Right cardiac atrium (tissue), 5 donors: ENCODE data around the gene ANXA2. TPM values are rescaled to one million over a fixed set of nuclear protein-coding genes. Genes with fewer than 3 reads are reported as not detected.

Experiments used
- ATAC-seq, 2 donors: fragments of 200-7000 bp; cut with Tn5 transposase; one replicate each; pipeline versions ENCODE4 v1.8.0 to v1.9.1; 2020; ENCODE audit warnings: moderate library complexity in 2 of 2, mild to moderate bottlenecking in 1 of 2
- DNase-seq, 3 donors: peaks; one replicate each; pipeline ENCODE4 v3.0.0-alpha.2; 2020
- H3K27ac ChIP-seq: one replicate; pipeline ENCODE4 v1.5.1; 2013; ENCODE audit warnings: mild to moderate bottlenecking, low read length, control low read depth, moderate library complexity
- H3K27me3 ChIP-seq: one replicate; pipeline ENCODE4 v1.6.1; 2013; ENCODE audit not compliant: control insufficient read depth, insufficient read depth
- H3K4me1 ChIP-seq: one replicate; pipeline ENCODE4 v1.6.1; 2013; ENCODE audit warnings: low read length; ENCODE audit not compliant: control insufficient read depth, insufficient read depth
- H3K4me3 ChIP-seq: one replicate; pipeline ENCODE4 v1.5.1; 2013; ENCODE audit warnings: low read length, control low read depth
- H3K9me3 ChIP-seq: one replicate; pipeline ENCODE4 v1.6.1; 2013; ENCODE audit warnings: low read length; ENCODE audit not compliant: control insufficient read depth
- WGBS: extraction: QIAGEN DNeasy Blood & Tissue Kit; methylation state at CpG from one replicate; pipeline ENCODE4 v1.1.7; 2013; 5-methylcytosine and 5-hydroxymethylcytosine counted together
- intact Hi-C, 4 donors: fragments of 100-400 bp; cut with DNase I; formaldehyde crosslinking; loops; one replicate each; pipeline versions ENCODE4 v1.11.0 to v1.14.0; 2022 to 2023
- polyA plus RNA-seq: library from polyadenylated mRNA; stranded (reverse); fragments of 200-250 nt; gene quantifications from one replicate; pipeline ENCODE4 v1.2.3, GENCODE V29; 2013
- total RNA-seq, 4 donors: library from RNA; stranded (reverse); fragmentation: NEBNext Ultra II Directional; extraction: Animal tissue kit (Norgen Biotek cat#: 25700); gene quantifications; one replicate each; pipeline ENCODE4 v1.2.1, GENCODE V29; 2021
- donor health status: healthy with polysubstance abuse.
- donor health status: DM: no; HTN: yes; CAD: no.
- donor health status: DM: no; HTN: no; CAD: no.
- donor health status: DM: no; HTN: yes; CAD: no; lungs with severe emphysema.
- donor health status: DM: yes; HTN: yes; CAD: no.

Gene ANXA2
- total and polyA plus RNA-seq, 5 donors, result 126 to 293 (median 240) TPM

DNA sequence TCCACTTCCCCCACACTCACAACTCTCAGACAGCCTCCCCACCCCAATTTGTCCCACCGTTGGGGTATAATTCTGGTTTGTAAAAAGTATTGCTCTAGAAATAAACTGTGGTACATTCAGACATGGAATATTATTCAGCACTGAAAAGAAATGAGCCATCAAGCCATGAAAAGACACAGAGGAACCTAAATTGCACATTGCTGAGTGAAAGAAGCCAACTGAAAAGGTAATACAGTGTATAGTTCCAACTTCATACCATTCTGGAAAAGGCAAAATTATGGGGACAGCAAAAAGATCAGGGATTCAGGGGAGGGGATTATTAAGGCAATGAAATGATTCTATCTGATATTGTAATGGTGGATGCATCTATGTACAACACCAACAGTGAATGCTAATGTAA is 10.5 kb downstream of the ANXA2 start:
- ATAC-seq, result no peak
- no peaks in the 10 kb centered on the region for H3K27me3 ChIP-seq
- H3K27ac ChIP-seq, result no peak overlapping the region
- DNase-seq, result no peak
- intact Hi-C loops, result no loop called here
- H3K9me3 ChIP-seq, result no peaks in the 10 kb centered on the region
- WGBS, result 90% methylated on average over 1 of the region's 1 CpG
- H3K4me1 ChIP-seq, result peaks cover 20% of the 10 kb centered on the region
- no peak overlapping the region for H3K4me3 ChIP-seq

DNA sequence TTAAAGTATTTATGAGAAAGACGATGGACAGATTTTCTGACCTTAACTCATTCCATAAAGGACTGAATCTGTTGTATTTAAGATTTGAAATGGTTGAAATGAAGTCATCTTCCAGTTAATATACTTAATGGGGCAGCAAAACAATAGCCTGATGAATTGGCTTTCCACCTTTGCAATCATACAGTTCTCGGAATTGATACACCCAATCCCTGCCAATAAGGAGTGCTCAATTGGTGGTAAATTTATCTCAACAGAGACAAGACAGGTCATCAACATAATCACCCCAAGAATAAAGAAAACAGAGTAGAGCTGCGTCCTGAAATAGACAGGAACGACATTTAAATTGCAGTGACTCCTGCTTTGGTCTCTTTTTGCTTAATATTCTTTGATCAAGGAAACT is 11.2 kb downstream of the ANXA2 start:
- no peak for ATAC-seq
- 78% methylated on average over 4 of the region's 4 CpGs for WGBS
- intact Hi-C loops, result no loop called here

DNA sequence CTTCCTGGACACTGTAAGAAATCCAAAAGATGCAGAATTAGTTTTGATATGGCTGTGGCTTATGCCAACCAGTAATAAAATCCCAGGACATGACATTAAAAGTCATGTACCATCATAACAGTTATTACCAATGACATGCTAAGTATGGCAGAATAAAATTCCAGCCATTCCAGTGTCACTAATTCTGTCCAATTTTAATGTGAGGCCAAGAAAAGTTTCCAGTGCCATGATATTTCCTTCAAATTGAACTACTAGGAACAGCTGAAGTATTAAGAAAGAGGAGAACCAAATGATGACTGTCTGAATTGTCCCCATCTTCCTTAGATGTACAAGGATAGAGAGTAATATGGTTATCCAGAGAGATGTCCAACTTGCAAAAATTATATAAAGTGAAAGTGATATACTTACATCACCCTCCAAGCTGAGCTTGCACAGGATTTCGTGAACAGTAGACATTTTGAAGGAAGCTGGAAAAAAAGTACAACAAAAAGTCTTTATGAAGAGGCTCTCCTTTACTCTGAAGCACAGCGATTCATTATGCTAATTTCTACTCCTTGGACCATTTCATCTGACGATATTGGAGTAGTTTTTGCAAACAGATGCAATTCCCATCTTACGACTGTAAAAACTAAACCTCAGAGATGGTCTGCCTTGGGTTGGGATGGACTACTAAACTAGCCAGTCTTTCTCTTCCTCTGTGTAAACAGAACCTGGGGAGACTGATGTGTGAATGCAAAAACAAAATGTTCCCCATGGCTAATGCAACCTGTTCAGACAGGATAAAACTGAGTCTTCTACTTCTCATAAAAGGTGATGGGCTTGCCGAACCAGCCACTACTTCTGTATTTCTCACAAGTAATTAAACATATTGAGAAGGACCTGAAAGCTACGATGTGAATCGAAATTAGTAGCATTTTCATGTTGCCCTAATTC is 11.9 kb downstream of the ANXA2 start:
- Histone ChIP-seq H3K27me3 (no peaks in the 10 kb centered on the region), H3K27ac (no peak overlapping the region), H3K9me3 (no peaks in the 10 kb centered on the region), H3K4me3 (no peak overlapping the region), H3K4me1 (peaks cover 16% of the 10 kb centered on the region)
- intact Hi-C loops, result no loop called here
- DNase-seq (no peak), ATAC-seq (no peak)
- WGBS, result 81% methylated on average over 7 of the region's 7 CpGs

More for the DNA sequence above, 11.2 kb downstream of the ANXA2 start:
- no peak for DNase-seq
- no peak overlapping the region for H3K27ac ChIP-seq
- H3K4me3 ChIP-seq, result no peak overlapping the region
- no peaks in the 10 kb centered on the region for H3K27me3 ChIP-seq
- peaks cover 16% of the 10 kb centered on the region for H3K4me1 ChIP-seq
- no peaks in the 10 kb centered on the region for H3K9me3 ChIP-seq

DNA sequence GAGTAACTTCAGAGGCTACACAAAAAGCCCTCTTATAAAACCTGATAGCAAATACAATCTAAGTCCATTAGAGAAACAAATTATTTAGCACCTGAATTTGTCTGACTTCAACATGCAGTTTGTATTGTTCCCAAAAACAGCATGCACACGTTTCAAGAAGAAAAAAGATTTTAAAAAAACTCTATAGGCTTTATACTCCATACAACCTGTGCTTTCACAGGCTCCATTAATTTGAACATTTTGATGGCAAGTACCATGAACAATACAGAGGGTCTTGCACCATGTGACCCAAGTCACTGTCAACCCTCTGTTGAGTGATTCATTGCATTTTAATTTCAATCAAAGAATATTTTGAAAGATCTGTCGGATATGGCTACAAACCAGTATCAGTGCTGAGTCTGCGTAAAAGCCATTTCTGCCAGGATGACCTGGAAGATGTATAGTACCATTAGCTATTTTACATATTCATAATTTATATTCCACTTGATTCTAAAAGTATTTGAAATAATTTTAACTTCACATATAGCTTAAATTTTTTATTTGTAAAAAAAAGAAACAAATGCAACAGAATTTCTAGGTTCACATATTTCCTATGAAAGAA is 13.2 kb downstream of the ANXA2 start:
- H3K4me1 ChIP-seq, result peaks cover 18% of the 10 kb centered on the region
- intact Hi-C loops, result no loop called here
- DNase-seq (no peak), ATAC-seq (no peak)
- no peak overlapping the region for H3K27ac ChIP-seq
- no peaks in the 10 kb centered on the region for H3K9me3 ChIP-seq
- WGBS, result 74% methylated on average over 3 of the region's 3 CpGs
- no peaks in the 10 kb centered on the region for H3K27me3 ChIP-seq
- H3K4me3 ChIP-seq, result no peak overlapping the region

DNA sequence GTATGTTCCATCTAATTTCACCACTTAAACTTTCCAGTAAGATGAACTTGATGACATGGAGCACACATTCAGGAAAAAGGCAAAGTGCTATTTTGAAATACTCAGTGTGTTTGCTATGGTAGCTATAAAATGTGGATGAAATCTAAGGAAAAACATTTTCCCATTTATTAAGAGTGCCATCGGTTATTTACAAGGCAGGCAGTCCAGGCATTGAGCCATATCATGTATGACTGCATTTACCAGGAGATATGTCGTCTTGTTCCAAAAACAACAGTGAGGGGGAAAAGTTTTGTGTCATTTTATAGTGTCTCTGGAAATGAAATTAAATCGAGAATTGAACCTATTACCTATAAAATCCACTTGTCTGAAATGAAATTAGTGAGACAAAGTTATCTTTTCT is 13.7 kb downstream of the ANXA2 start:
- ATAC-seq (no peak), DNase-seq (no peak)
- Histone ChIP-seq H3K9me3 (no peaks in the 10 kb centered on the region), H3K4me3 (no peak overlapping the region), H3K27ac (no peak overlapping the region), H3K4me1 (peaks cover 14% of the 10 kb centered on the region), H3K27me3 (no peaks in the 10 kb centered on the region)
- WGBS, result 27% methylated on average over 3 of the region's 3 CpGs
- intact Hi-C loops, result no loop called here

DNA sequence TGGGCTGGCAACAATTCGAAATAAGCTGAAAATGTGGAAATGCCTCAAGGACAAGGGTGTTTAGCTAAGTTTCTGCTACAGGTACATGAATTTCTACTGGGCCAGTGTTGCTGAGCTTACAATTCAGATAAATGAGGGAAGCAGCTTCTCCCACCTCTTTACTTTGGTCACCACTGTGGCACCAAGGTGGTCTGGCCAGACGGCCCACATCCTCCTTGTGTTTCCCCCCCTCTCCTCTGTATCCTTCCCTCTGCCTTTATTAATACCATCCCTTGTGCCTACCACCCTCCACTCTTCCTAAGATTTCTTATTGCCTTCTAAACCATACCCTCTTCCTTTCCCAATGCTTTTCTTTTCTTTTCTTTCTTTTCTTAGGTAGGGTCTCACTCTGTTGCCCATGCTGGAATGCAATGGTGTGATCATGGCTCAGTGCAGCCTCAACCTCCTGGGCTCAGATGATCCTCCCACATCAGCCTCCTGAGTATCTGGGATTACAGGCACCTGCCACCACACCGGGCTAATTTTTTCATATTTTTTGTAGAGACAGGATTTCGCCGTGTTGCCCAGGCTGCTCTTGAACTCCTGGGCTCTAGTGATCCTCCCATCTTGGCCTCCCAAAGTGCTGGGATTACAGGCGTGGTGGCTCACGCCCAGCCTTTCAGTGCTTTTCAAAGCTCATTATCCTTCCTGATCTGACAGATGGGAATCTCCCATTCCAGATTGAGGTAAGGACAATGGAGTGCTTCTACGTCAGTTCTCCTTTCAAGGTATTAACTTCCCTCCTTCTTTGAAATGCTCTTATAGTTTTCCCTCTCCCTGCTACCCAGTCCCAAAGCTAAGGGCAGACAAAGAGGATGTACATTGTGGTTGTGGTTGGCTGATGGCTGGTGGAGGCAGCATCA is 14.8 kb downstream of the ANXA2 start:
- H3K4me3 ChIP-seq, result no peak overlapping the region
- DNase-seq (no peak), ATAC-seq (no peak)
- no peaks in the 10 kb centered on the region for H3K9me3 ChIP-seq
- H3K27me3 ChIP-seq, result no peaks in the 10 kb centered on the region
- intact Hi-C loops, result no loop called here
- H3K4me1 ChIP-seq, result peaks cover 11% of the 10 kb centered on the region
- no peak overlapping the region for H3K27ac ChIP-seq
- WGBS, result 91% methylated on average over 8 of the region's 8 CpGs

DNA sequence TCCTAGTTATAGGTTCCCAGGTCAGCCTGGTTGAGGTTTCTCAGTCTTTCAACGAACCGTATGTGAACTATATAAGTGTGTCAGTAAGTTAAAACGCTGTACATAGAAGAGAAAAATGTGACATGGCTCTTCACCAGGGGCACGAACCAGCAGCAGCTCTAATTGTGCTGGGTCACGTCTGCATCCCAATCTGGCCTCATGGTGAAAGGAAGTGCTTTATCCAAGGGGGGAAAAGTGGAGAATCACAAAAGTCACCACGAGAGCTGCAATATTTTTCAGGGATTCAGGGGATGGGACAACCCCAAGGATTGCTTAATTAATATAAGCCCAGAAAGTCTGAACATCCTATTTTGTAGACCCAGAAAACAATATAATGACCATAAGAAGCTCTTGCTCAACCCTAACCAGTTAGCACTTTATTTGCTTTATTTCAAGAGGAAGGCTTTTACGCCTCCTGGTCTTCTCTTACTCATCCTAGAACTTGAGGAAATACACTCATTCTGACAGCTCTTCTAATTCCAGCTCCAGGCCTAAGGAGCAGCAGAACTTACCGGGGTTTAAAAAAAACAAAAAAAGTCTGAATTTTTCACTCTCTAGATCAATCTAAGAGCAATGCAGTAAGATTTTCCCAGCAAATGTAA is 16.5 kb downstream of the ANXA2 start:
- DNase-seq (no peak), ATAC-seq (no peak)
- no peaks in the 10 kb centered on the region for H3K9me3 ChIP-seq
- no peak overlapping the region for H3K4me3 ChIP-seq
- no peak overlapping the region for H3K27ac ChIP-seq
- intact Hi-C loops, result no loop called here
- H3K4me1 ChIP-seq, result peaks cover 14% of the 10 kb centered on the region
- 85% methylated on average over 8 of the region's 8 CpGs for WGBS
- no peaks in the 10 kb centered on the region for H3K27me3 ChIP-seq

DNA sequence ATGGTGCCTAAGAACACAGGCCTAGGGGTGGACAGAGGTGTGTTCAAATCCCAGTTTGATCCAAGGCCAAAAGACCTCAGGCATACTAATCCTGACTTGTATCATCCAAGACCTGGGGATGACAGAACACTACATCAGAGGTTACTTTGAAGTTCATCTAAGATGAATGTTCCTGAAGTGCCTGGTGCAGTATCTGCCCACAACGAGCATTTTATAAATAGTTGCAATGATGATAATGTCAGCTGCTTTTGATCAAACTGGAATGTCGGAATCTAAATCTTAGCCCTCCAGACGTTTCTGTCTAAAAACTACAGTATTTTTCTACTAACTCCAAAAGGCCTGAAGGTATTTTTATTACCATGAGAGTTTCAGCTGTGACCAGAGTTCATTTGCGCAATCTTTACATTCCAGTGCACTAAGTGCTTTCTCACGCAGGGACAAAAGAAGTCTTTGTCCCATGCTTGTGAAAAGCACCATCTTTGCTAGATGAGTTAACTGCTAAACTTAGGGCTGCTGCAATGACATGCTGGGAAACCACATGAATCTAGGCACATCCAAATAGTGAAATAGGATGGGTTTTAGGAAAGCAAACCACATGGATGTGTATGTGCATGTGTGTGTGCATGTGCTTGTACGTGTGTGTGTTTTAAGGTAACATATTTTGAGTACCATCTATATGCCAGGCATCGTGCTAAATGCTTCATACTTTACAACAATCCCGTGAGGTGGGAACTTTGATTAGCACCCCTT is 18.1 kb downstream of the ANXA2 start:
- Histone ChIP-seq H3K4me3 (no peak overlapping the region), H3K4me1 (peaks cover 17% of the 10 kb centered on the region), H3K9me3 (no peaks in the 10 kb centered on the region), H3K27me3 (no peaks in the 10 kb centered on the region), H3K27ac (peak overlapping the region; percentile 87)
- 51% methylated on average over 8 of the region's 8 CpGs for WGBS
- ATAC-seq, result peak; percentile 66 to 68
- no peak for DNase-seq
- intact Hi-C loops, result no loop called here

DNA sequence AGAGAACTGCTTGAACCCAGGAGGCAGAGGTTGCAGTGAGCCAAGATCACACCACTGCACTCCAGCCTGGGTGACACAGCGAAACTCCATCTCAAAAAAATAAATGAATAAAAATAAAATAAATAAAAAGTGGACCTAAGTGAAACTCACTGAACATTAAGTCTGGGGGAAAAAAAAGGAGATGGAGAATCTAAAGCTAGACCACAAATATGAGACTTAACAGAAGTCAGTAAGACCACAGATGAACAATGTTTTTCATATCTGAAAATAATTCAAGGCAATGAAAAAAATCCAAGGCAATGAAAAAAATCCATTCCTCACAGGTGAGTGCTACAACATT is 18.6 kb downstream of the ANXA2 start:
- peaks cover 18% of the 10 kb centered on the region for H3K4me1 ChIP-seq
- 98% methylated on average over 1 of the region's 1 CpG for WGBS

DNA sequence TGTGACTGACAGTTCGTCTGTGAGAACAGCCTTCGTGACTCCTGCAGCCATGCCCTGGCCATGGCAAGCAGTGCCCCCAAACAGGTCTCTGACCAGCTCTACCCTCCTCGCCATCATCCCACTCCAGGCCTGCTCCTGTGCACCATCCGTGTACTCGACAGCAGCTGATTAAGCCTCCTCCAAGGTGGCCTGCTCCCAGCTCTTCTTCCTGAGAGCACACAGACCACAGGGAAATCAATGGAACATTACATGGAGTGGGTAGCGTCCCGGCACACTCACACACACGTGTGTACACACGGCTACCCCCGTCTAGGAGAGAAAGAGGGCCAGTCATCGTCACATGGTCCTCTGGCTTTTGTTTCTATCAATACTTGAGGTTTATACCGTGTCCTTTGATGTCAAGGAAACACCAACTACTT is 21.1 kb downstream of the ANXA2 start:
- Histone ChIP-seq H3K27ac (no peak overlapping the region), H3K4me3 (no peak overlapping the region), H3K9me3 (no peaks in the 10 kb centered on the region), H3K4me1 (peaks cover 28% of the 10 kb centered on the region), H3K27me3 (no peaks in the 10 kb centered on the region)
- intact Hi-C loops, result no loop called here
- DNase-seq, result no peak
- no peak for ATAC-seq
- 65% methylated on average over 12 of the region's 12 CpGs for WGBS

More for the DNA sequence above, 18.6 kb downstream of the ANXA2 start:
- no peaks in the 10 kb centered on the region for H3K27me3 ChIP-seq
- H3K27ac ChIP-seq, result peak overlapping the region; percentile 73
- no peaks in the 10 kb centered on the region for H3K9me3 ChIP-seq
- H3K4me3 ChIP-seq, result no peak overlapping the region
- DNase-seq, result no peak
- no peak for ATAC-seq
- intact Hi-C loops, result no loop called here
